ENCODE data around the gene ACOT7.

Gene ACOT7

DNA sequence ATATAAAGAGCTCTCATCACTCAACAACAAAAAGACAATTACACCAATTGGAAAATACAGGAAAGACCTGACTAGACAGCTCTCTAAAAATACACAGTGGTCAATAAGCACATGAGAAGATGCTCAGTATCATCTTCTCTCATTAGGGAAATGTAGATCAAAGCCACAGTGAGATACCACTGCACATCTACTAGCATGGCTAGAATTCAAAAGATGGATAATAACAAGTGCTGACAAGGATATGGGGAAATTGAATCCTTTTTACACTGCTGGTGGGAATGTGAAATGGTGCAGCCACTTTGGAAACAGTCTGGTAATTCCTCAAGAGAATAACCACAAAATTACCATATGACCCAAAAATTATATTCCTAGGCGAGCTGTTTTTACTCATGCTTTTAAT lies 9.4 kb downstream of the ACOT7 start:
- Histone ChIP-seq H3K9ac (ENCODE audit: low read length) (no peak overlapping the region), H2AFZ (ENCODE audit: low read depth, low read length, severe bottlenecking) (no peak overlapping the region), H3K27ac (ENCODE audit: low read depth, low read length) (no peak overlapping the region), H3K79me2 (ENCODE audit: insufficient read depth, low read length) (no peaks in the 10 kb centered on the region), H3K9me2 (replicated peaks; ENCODE audit: insufficient read depth, low read length) (no peaks in the 10 kb centered on the region), H3K9me3 (ENCODE audit: insufficient read depth, low read length) (no peaks in the 10 kb centered on the region), H4K20me1 (ENCODE audit: low read depth, low read length) (no peaks in the 10 kb centered on the region), H3K36me3 (ENCODE audit: low read length) (no peaks in the 10 kb centered on the region), H3F3A (ENCODE audit: insufficient read depth) (no peaks in the 10 kb centered on the region), H3K4me2 (ENCODE audit: low read depth, low read length, poor library complexity, severe bottlenecking) (no peak overlapping the region), H3K4me3 (ENCODE audit: insufficient read depth, low read length, poor library complexity, severe bottlenecking) (no peak overlapping the region), H3K27me3 (ENCODE audit: low read length) (no peaks in the 10 kb centered on the region)
- TF ChIP-seq EZH2phosphoT487 (conservative IDR thresholded peaks at IDR 0.05; ENCODE audit: low read length), result no peak
- TF ChIP-seq, protein P1, sequence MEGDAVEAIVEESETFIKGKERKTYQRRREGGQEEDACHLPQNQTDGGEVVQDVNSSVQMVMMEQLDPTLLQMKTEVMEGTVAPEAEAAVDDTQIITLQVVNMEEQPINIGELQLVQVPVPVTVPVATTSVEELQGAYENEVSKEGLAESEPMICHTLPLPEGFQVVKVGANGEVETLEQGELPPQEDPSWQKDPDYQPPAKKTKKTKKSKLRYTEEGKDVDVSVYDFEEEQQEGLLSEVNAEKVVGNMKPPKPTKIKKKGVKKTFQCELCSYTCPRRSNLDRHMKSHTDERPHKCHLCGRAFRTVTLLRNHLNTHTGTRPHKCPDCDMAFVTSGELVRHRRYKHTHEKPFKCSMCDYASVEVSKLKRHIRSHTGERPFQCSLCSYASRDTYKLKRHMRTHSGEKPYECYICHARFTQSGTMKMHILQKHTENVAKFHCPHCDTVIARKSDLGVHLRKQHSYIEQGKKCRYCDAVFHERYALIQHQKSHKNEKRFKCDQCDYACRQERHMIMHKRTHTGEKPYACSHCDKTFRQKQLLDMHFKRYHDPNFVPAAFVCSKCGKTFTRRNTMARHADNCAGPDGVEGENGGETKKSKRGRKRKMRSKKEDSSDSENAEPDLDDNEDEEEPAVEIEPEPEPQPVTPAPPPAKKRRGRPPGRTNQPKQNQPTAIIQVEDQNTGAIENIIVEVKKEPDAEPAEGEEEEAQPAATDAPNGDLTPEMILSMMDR (IDR thresholded peaks at IDR 0.05; ENCODE audit: insufficient read depth, low read length, poor library complexity, severe bottlenecking), result no peak

DNA sequence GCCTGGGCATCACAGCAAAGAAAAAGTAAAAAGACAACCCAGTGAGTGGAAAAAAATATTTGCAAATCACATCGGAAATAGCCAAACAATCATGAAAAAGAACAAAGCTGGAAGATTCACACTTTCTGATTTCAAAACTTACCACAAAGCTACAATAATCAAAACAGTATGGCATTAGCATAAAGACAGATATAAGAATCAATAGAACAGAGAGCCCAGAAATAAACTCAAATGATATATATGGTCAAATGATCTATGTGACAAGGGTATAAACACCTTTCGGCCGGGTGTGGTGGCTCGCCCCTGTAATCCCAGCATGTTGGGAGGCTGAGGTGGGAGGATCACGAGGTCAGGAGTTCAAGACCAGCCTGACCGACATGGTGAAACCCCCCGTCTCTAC lies 13.5 kb downstream of the ACOT7 start:
- H3K27me3 ChIP-seq (ENCODE audit: low read length), result no peaks in the 10 kb centered on the region
- no peaks in the 10 kb centered on the region for H3K79me2 ChIP-seq (ENCODE audit: insufficient read depth, low read length)
- TF ChIP-seq, protein P1 (IDR thresholded peaks at IDR 0.05; ENCODE audit: insufficient read depth, low read length, poor library complexity, severe bottlenecking), result no peak
- no peak for TF ChIP-seq EZH2phosphoT487 (conservative IDR thresholded peaks at IDR 0.05; ENCODE audit: low read length)
- H3K9ac ChIP-seq (ENCODE audit: low read length), result no peak overlapping the region
- no peak overlapping the region for H3K27ac ChIP-seq (ENCODE audit: low read depth, low read length)
- H3F3A ChIP-seq (ENCODE audit: insufficient read depth), result no peaks in the 10 kb centered on the region
- no peaks in the 10 kb centered on the region for H3K9me2 ChIP-seq (replicated peaks; ENCODE audit: insufficient read depth, low read length)
- H3K9me3 ChIP-seq (ENCODE audit: insufficient read depth, low read length), result no peaks in the 10 kb centered on the region
- no peaks in the 10 kb centered on the region for H4K20me1 ChIP-seq (ENCODE audit: low read depth, low read length)
- no peak overlapping the region for H3K4me2 ChIP-seq (ENCODE audit: low read depth, low read length, poor library complexity, severe bottlenecking)
- no peaks in the 10 kb centered on the region for H3K36me3 ChIP-seq (ENCODE audit: low read length)
- H2AFZ ChIP-seq (ENCODE audit: low read depth, low read length, severe bottlenecking), result no peak overlapping the region
- no peak overlapping the region for H3K4me3 ChIP-seq (ENCODE audit: insufficient read depth, low read length, poor library complexity, severe bottlenecking)

DNA sequence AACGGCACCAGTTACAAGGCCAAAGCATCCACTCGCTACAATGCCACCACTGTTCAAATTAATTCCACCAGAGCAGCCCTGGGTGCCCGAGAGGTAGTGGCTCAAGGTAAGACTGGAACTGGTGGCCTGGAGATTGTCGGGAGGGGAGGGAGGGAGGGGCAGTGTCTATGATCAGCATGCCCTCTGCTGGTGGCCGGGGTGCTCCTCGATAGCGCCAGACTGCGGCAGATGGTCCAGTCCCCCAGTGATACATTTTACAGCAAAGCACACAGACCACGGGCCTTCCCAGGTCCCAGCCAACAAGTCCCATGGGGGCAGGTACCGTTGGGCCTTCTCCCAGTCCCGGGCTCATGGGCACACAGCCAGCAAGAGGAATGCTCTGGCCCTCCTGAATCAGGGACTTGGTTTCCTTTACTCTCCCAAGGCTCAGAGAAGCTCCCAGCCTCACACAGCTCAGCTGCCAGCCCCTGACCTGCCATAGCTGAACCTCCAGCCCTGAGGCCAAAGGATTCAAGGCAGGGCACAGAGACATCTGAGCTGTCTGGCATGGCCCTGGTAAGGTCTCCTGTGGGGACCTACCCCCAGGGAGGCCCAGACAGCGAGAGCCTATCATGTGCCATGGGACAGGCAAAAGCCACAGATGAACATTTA lies 15.3 kb downstream of the ACOT7 start:
- Histone ChIP-seq H3K27ac (ENCODE audit: low read depth, low read length) (no peak overlapping the region), H3K27me3 (ENCODE audit: low read length) (no peaks in the 10 kb centered on the region), H3K9me3 (ENCODE audit: insufficient read depth, low read length) (no peaks in the 10 kb centered on the region), H4K20me1 (ENCODE audit: low read depth, low read length) (no peaks in the 10 kb centered on the region), H3K9ac (ENCODE audit: low read length) (no peak overlapping the region), H3F3A (ENCODE audit: insufficient read depth) (no peaks in the 10 kb centered on the region), H3K79me2 (ENCODE audit: insufficient read depth, low read length) (no peaks in the 10 kb centered on the region), H3K9me2 (replicated peaks; ENCODE audit: insufficient read depth, low read length) (no peaks in the 10 kb centered on the region), H2AFZ (ENCODE audit: low read depth, low read length, severe bottlenecking) (no peak overlapping the region), H3K36me3 (ENCODE audit: low read length) (no peaks in the 10 kb centered on the region), H3K4me3 (ENCODE audit: insufficient read depth, low read length, poor library complexity, severe bottlenecking) (no peak overlapping the region), H3K4me2 (ENCODE audit: low read depth, low read length, poor library complexity, severe bottlenecking) (no peak overlapping the region)
- TF ChIP-seq, protein P1 (IDR thresholded peaks at IDR 0.05; ENCODE audit: insufficient read depth, low read length, poor library complexity, severe bottlenecking), result no peak
- no peak for TF ChIP-seq EZH2phosphoT487 (conservative IDR thresholded peaks at IDR 0.05; ENCODE audit: low read length)

Measured in SU-DHL-6 (cell line).